ENCODE results near the gene KCNIP4. TPM values are rescaled to one million over a fixed set of nuclear protein-coding genes. Genes with fewer than 3 reads are reported as not detected.

The KCNIP4 gene
- total RNA-seq (2022; extraction: Qiagen RNA extraction): not detected in 5 replicates

GRCh38 chr4:21948347-21949072 is at the start of gene KCNIP4:
Gene KCNIP4 (minus strand): TSS chr4:21948772.

DNA sequence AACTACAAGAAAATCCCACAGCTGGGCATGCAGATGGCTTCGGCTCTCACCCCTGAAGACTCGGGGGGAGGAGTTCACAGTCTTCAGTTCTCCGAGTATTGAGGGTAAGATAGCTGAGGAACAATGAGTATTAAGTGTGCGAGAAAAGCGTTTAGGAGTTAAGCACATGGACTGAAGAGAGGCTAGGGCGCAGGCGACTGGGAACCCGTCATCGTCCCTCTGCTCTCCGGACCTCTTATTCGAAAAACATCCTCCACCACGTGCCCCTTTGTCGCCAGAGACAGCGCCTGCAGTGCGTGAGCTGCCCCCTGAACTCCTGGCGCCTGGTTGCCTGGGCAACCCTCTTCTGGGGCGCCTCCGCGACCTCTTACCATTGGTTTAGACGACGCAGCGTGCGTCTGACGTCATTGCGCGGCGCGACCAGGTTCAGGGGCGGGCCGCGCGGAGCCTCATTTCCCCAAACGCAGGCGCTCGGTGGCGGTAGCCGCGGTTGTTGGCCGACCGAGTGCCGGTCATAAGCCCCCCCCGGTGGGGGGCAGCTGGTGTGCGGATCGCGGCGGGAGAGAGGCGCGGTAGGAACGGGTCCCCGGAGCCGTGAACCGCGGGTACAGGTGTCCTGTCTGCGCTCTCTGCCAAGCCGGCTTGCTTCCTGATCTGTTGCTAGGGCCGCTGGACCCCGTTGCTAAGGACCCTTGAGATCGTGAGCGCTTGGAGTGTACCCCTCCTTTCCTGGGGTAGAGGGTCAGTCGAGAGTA is 1248.4 kb downstream of the KCNIP4 start, which contains the start of gene PACRGL:
TSS of gene PACRGL (plus strand) at position 452 of the 755 bp plus-strand sequence. CDS start 4,024 bp downstream, outside the sequence.

